Measurements from ENCODE around the gene GRIK4. TPM values are rescaled to one million over a fixed set of nuclear protein-coding genes. Genes with fewer than 3 reads are reported as not detected.

Gene GRIK4
- total RNA-seq, 2 experiments from 2014 or later = not detected

- intact Hi-C loops (cut with DNase I, micrococcal nuclease) = no loop called here
- ATAC-seq (ENCODE audit: poor library complexity) (no peak), DNase-seq (peak in 1 of 14 experiments; percentile 11)
- Histone ChIP-seq H3K27ac (ENCODE audit: low read depth in 1 of 2, low read length in 2 of 2) (no peak overlapping the region), H3K27me3 (ENCODE audit: control insufficient read depth in 1 of 2, insufficient read depth in 2 of 2, low read length in 2 of 2) (no peaks in the 10 kb centered on the region), H3K4me1 (ENCODE audit: insufficient read depth, low read length) (no peaks in the 10 kb centered on the region), H3K4me3 (ENCODE audit: low read length) (no peak overlapping the region), H3K36me3 (ENCODE audit: insufficient read depth, low read length) (no peaks in the 10 kb centered on the region), H3K9me3 (ENCODE audit: control insufficient read depth in 1 of 2, insufficient read depth in 1 of 2, low read length in 2 of 2) (no peaks in the 10 kb centered on the region)
- POLR2A ChIA-PET = no interaction called here
- Mint-ChIP-seq H3K4me3 (no peak overlapping the region), H3K27me3 (peaks cover 39% of the 10 kb centered on the region), H3K36me3 (ENCODE audit: low read depth) (no peaks in the 10 kb centered on the region), H3K27ac (no peak overlapping the region), H3K4me1 (ENCODE audit: low read depth) (no peaks in the 10 kb centered on the region), H3K9me3 (no peaks in the 10 kb centered on the region)
- CTCF ChIA-PET = no interaction called here
- no peak for TF ChIP-seq CTCF (IDR thresholded peaks at IDR 0.05)
Observed at GRCh38 chr11:120867024-120867423, 355.5 kb downstream of the GRIK4 start.

- Mint-ChIP-seq H3K9me3 (no peaks in the 10 kb centered on the region), H3K4me3 (no peak overlapping the region), H3K27me3 (peaks cover 40% of the 10 kb centered on the region), H3K27ac (no peak overlapping the region), H3K36me3 (ENCODE audit: low read depth) (no peaks in the 10 kb centered on the region), H3K4me1 (ENCODE audit: low read depth) (no peaks in the 10 kb centered on the region)
- DNase-seq (no peak), ATAC-seq (ENCODE audit: poor library complexity) (no peak)
- H3K9me3 ChIP-seq (ENCODE audit: control insufficient read depth in 1 of 2, insufficient read depth in 1 of 2, low read length in 2 of 2) = no peaks in the 10 kb centered on the region
- CTCF ChIA-PET = no interaction called here
- no peak overlapping the region for H3K4me3 ChIP-seq (ENCODE audit: low read length)
- no peaks in the 10 kb centered on the region for H3K4me1 ChIP-seq (ENCODE audit: insufficient read depth, low read length)
- no peak for TF ChIP-seq CTCF (IDR thresholded peaks at IDR 0.05)
- intact Hi-C loops (cut with DNase I, micrococcal nuclease) = no loop called here
- H3K36me3 ChIP-seq (ENCODE audit: insufficient read depth, low read length) = no peaks in the 10 kb centered on the region
- POLR2A ChIA-PET = no interaction called here
- no peak overlapping the region for H3K27ac ChIP-seq (ENCODE audit: low read depth in 1 of 2, low read length in 2 of 2)
- no peaks in the 10 kb centered on the region for H3K27me3 ChIP-seq (ENCODE audit: control insufficient read depth in 1 of 2, insufficient read depth in 2 of 2, low read length in 2 of 2)
Observed at GRCh38 chr11:120867531-120867930, 356.0 kb downstream of the GRIK4 start.

- Histone ChIP-seq H3K4me1 (ENCODE audit: insufficient read depth, low read length) (no peaks in the 10 kb centered on the region), H3K4me3 (ENCODE audit: low read length) (no peak overlapping the region), H3K27ac (ENCODE audit: low read depth in 1 of 2, low read length in 2 of 2) (no peak overlapping the region), H3K27me3 (ENCODE audit: control insufficient read depth in 1 of 2, insufficient read depth in 2 of 2, low read length in 2 of 2) (peaks cover 0 to 3% of the 10 kb centered on the region in 2 experiments), H3K9me3 (ENCODE audit: control insufficient read depth in 1 of 2, insufficient read depth in 1 of 2, low read length in 2 of 2) (no peaks in the 10 kb centered on the region), H3K36me3 (ENCODE audit: insufficient read depth, low read length) (no peaks in the 10 kb centered on the region)
- CTCF ChIA-PET = no interaction called here
- H3K27me3 Mint-ChIP-seq = peaks cover 45% of the 10 kb centered on the region
- no peak for TF ChIP-seq CTCF (IDR thresholded peaks at IDR 0.05)
- no peaks in the 10 kb centered on the region for H3K4me1 Mint-ChIP-seq (ENCODE audit: low read depth)
- no peak for DNase-seq
- H3K27ac Mint-ChIP-seq = no peak overlapping the region
- no peaks in the 10 kb centered on the region for H3K9me3 Mint-ChIP-seq
- H3K4me3 Mint-ChIP-seq = no peak overlapping the region
- no peak for ATAC-seq (ENCODE audit: poor library complexity)
- H3K36me3 Mint-ChIP-seq (ENCODE audit: low read depth) = no peaks in the 10 kb centered on the region
- intact Hi-C loops (cut with DNase I, micrococcal nuclease) = no loop called here
- POLR2A ChIA-PET = no interaction called here
Observed at GRCh38 chr11:120867988-120868387, 356.4 kb downstream of the GRIK4 start.

All from CD4-positive, alpha-beta T cell (primary cell).